Activated T-helper 17 cell treated with anti-CD3 and anti-CD28 coated beads, Interleukin-2, amount 50 U/mL, for 72 hours (primary cell): ENCODE data around the gene RALGDS. TPM values are rescaled to one million over a fixed set of nuclear protein-coding genes. Genes with fewer than 3 reads are reported as not detected.
"Not testable (repeated sequence)": the region's sequence is repeated elsewhere in the genome, so short reads cannot be mapped to it uniquely, and the experiment has no call there.

Experiments
- ATAC-seq: fragments of 150-1000 bp; cut with Tn5 transposase; replicated peaks from 2 replicates; pipeline ENCODE4 v1.10.0; 2021; ENCODE audit warnings: mild to moderate bottlenecking, moderate library complexity
- H3K27ac Mint-ChIP-seq: one replicate; pipeline ENCODE4 v1.8.0; 2022; ENCODE audit warnings: mixed read lengths
- H3K27me3 Mint-ChIP-seq: one replicate; pipeline ENCODE4 v1.8.0; 2022; ENCODE audit warnings: mixed read lengths
- H3K36me3 Mint-ChIP-seq: one replicate; pipeline ENCODE4 v1.8.0; 2022; ENCODE audit warnings: low read depth, mild to moderate bottlenecking, mixed read lengths
- H3K4me1 Mint-ChIP-seq: one replicate; pipeline ENCODE4 v1.8.0; 2022; ENCODE audit warnings: mixed read lengths
- H3K4me3 Mint-ChIP-seq: one replicate; pipeline ENCODE4 v1.8.0; 2022; ENCODE audit warnings: mild to moderate bottlenecking, mixed read lengths
- H3K9me3 Mint-ChIP-seq: one replicate; pipeline ENCODE4 v1.8.0; 2022; ENCODE audit warnings: mixed read lengths
- total RNA-seq, 2 donors: library from RNA; stranded (reverse); gene quantifications; one replicate each; pipeline ENCODE4 v1.2.3, GENCODE V29; 2022

RALGDS gene
- total RNA-seq, result 100 to 1,000 TPM; 101 to 156 TPM

GRCh38 chr9:133121198-133121914 is at the start of gene RALGDS:
TSS of gene RALGDS (minus strand) at chr9:133121240. CDS start at chr9:133121154, 86 bp downstream.
- ATAC-seq, result peak; percentile 84
- H3K36me3 Mint-ChIP-seq, result peaks cover 55% of the 10 kb centered on the region
- H3K27ac Mint-ChIP-seq, result peak within 1 kb of the TSS; percentile 91
- H3K4me3 Mint-ChIP-seq, result peak within 1 kb of the TSS; percentile 85
- peaks cover 30% of the 10 kb centered on the region for H3K4me1 Mint-ChIP-seq
- H3K9me3 Mint-ChIP-seq, result no peaks in the 10 kb centered on the region
- H3K27me3 Mint-ChIP-seq, result no peaks in the 10 kb centered on the region

- Mint-ChIP-seq H3K27me3 (no peaks in the 10 kb centered on the region), H3K4me1 (no peaks in the 10 kb centered on the region), H3K27ac (no peak overlapping the region), H3K36me3 (no peaks in the 10 kb centered on the region), H3K9me3 (no peaks in the 10 kb centered on the region), H3K4me3 (no peak overlapping the region)
- no peak for ATAC-seq
Measured at GRCh38 chr9:133170716-133171115, 49.7 kb upstream of the RALGDS start.

DNA sequence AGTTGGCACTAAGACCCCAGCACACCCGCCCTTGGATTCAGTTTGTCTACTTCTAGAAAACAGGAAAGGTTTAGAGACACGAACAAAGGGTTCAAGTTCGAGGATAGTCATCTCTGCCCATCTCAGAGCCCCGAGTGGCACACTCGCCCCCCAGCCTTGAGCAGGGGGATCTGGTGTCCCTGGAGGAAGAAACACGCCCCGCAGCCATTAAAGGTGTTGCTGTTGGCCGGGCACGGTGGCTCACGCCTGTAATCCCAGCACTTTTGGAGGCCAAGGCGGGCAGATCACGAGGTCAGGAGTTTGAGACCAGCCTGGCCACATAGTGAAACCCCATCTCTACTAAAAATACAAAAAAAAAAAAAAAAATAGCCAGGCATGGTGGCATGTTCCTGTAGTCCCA is 48.6 kb upstream of the RALGDS start:
- not testable (repeated sequence) for ATAC-seq, H3K36me3 Mint-ChIP-seq, H3K4me1 Mint-ChIP-seq

GRCh38 chr9:133169102-133169501 is 48.1 kb upstream of the RALGDS start:
- Mint-ChIP-seq H3K4me3 (no peak overlapping the region), H3K27me3 (no peaks in the 10 kb centered on the region), H3K4me1 (no peaks in the 10 kb centered on the region), H3K9me3 (no peaks in the 10 kb centered on the region), H3K36me3 (no peaks in the 10 kb centered on the region), H3K27ac (no peak overlapping the region)
- no peak for ATAC-seq

More for the DNA sequence above, 48.6 kb upstream of the RALGDS start:
- H3K27me3 Mint-ChIP-seq, H3K27ac Mint-ChIP-seq, H3K4me3 Mint-ChIP-seq, H3K9me3 Mint-ChIP-seq: not testable (repeated sequence)

GRCh38 chr9:133168432-133168831 is 47.4 kb upstream of the RALGDS start:
- H3K4me3 Mint-ChIP-seq, result no peak overlapping the region
- H3K27ac Mint-ChIP-seq, result no peak overlapping the region
- no peaks in the 10 kb centered on the region for H3K27me3 Mint-ChIP-seq
- no peak for ATAC-seq
- no peaks in the 10 kb centered on the region for H3K36me3 Mint-ChIP-seq
- H3K4me1 Mint-ChIP-seq, result no peaks in the 10 kb centered on the region
- H3K9me3 Mint-ChIP-seq, result no peaks in the 10 kb centered on the region

DNA sequence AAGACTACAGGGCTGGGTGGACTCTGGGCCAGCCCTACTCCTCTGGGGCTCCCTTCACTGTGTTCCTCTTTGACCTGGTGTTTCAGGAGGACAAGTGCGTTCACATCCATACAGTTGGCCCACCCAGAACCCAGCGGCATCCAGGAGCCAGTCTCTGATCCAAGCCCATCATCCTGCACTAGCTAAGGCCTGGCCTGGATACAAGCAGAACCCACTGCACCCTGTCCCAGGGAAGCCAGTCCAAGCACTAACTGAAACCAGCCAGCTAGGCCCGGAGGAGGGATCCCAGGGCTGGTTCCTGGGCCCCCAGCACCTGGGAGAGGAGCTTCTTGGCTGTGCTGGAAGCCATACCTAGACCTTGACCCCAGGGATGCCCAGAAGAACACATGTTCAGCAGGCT is 46.7 kb upstream of the RALGDS start:
- Mint-ChIP-seq H3K27ac (no peak overlapping the region), H3K27me3 (no peaks in the 10 kb centered on the region), H3K36me3 (no peaks in the 10 kb centered on the region), H3K4me3 (no peak overlapping the region), H3K9me3 (no peaks in the 10 kb centered on the region), H3K4me1 (no peaks in the 10 kb centered on the region)
- no peak for ATAC-seq

DNA sequence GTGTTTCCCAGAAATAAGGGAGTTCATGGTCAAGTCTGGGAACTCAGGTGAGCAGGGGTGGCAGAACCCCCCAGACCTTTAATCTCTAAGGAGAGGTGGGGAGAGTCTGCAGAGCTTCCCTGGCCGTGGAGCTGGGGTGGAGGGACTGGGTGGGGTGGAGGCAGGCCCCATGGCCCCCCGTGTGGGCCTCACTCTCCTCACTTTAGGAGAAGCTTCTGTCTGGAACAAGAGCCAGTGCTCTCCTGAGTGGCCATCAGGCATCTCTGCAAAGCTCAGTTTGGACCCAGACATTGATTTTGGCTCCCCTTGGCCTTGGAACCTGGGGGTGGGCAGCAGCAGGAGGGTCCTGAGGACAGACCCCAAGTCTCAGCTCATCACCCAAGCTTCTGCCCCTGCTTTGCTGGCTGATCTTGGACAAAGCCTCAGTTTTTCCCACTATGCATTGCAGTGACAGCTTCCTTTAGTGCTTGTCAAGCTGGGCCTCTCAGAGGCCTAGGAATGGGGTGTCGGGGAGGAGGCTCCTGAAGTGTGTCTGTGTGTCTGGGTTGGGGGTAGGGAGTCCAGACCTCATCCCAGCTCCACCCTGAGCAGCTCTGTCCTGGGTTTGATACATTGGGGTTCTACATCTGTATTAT is 46.2 kb upstream of the RALGDS start:
- no peak overlapping the region for H3K27ac Mint-ChIP-seq
- no peaks in the 10 kb centered on the region for H3K9me3 Mint-ChIP-seq
- no peaks in the 10 kb centered on the region for H3K4me1 Mint-ChIP-seq
- H3K36me3 Mint-ChIP-seq, result no peaks in the 10 kb centered on the region
- H3K27me3 Mint-ChIP-seq, result no peaks in the 10 kb centered on the region
- no peak overlapping the region for H3K4me3 Mint-ChIP-seq
- no peak for ATAC-seq

GRCh38 chr9:133166392-133166791 is 45.4 kb upstream of the RALGDS start:
- Mint-ChIP-seq H3K4me3 (no peak overlapping the region), H3K9me3 (no peaks in the 10 kb centered on the region), H3K36me3 (no peaks in the 10 kb centered on the region), H3K27me3 (no peaks in the 10 kb centered on the region), H3K27ac (no peak overlapping the region), H3K4me1 (peaks cover 4% of the 10 kb centered on the region)
- ATAC-seq, result no peak

DNA sequence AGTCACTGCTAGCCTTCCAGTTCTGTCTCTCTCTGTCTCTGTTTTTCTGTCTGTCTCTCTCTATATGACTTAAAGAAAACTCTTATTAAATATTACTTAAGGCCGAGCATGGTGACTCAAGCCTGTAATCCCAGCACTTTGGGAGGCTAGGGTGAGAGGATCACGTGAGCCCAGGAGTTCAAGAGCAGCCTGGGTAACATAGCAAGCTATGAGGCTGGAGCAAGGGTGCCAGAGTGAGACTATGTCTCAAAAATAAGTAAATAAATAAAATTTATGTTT is 44.4 kb upstream of the RALGDS start:
- no peak overlapping the region for H3K27ac Mint-ChIP-seq
- H3K27me3 Mint-ChIP-seq, result no peaks in the 10 kb centered on the region
- H3K4me1 Mint-ChIP-seq, result peaks cover 4% of the 10 kb centered on the region
- no peaks in the 10 kb centered on the region for H3K36me3 Mint-ChIP-seq
- no peak overlapping the region for H3K4me3 Mint-ChIP-seq
- no peaks in the 10 kb centered on the region for H3K9me3 Mint-ChIP-seq
- no peak for ATAC-seq

- ATAC-seq, result no peak
- no peaks in the 10 kb centered on the region for H3K27me3 Mint-ChIP-seq
Measured at GRCh38 chr9:133164191-133164590, 43.2 kb upstream of the RALGDS start.

DNA sequence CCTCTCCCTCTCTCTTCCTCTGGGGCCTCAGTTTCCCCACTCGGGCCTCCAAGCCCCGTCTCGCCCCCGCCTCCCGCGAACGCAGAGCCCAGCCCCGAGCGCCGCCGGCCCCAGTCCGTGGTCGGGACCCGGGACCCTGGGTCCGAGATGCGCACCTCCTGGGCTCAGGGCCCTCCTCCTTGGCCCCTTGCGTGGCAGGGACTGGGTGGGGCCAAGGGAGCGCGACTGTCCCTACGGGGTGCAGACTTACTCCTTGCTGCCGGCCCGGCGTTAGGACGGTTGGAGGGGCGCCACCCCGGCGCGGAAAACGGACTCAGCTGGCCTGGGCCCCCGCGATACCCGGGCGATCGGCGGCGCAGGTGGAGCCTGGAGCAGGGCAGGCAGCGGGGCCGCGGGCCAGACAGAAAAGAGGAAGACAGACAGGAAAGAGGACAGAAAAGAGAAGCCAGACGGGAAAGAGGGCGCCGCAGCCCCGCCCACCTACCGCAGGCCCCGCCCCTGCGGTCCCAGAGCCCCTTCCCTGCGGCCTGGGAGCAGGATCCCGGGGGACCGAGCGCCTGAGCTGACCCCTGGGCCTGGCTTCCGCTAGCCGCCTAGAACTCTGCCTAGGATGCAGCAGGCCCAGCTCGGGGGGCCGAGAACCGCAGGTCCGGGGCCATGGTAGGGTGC is 42.6 kb upstream of the RALGDS start, which contains the start of gene GBGT1:
Gene GBGT1, minus strand, starts transcription at position 411 of the 669 bp plus-strand sequence. CDS start 1,502 bp downstream, outside the sequence.
- Mint-ChIP-seq H3K4me1 (peaks cover 9% of the 10 kb centered on the region), H3K4me3 (peak within 1 kb of the TSS; percentile 60), H3K27ac (no peak within 1 kb of the TSS), H3K36me3 (no peaks in the 10 kb centered on the region), H3K9me3 (no peaks in the 10 kb centered on the region), H3K27me3 (no peaks in the 10 kb centered on the region)
- peak; percentile 78 for ATAC-seq

More at GRCh38 chr9:133164191-133164590, 43.2 kb upstream of the RALGDS start:
- peak overlapping the region; percentile 60 for H3K4me3 Mint-ChIP-seq
- H3K36me3 Mint-ChIP-seq, result no peaks in the 10 kb centered on the region
- no peaks in the 10 kb centered on the region for H3K9me3 Mint-ChIP-seq
- H3K27ac Mint-ChIP-seq, result no peak overlapping the region
- H3K4me1 Mint-ChIP-seq, result peaks cover 9% of the 10 kb centered on the region

GRCh38 chr9:133162861-133163503 is 41.9 kb upstream of the RALGDS start:
- peaks cover 9% of the 10 kb centered on the region for H3K4me1 Mint-ChIP-seq
- no peaks in the 10 kb centered on the region for H3K27me3 Mint-ChIP-seq
- H3K36me3 Mint-ChIP-seq, result no peaks in the 10 kb centered on the region
- ATAC-seq, result no peak
- no peak overlapping the region for H3K27ac Mint-ChIP-seq
- no peaks in the 10 kb centered on the region for H3K9me3 Mint-ChIP-seq
- peak overlapping the region; percentile 60 for H3K4me3 Mint-ChIP-seq

- no peaks in the 10 kb centered on the region for H3K27me3 Mint-ChIP-seq
- peak overlapping the region; percentile 3 for H3K4me3 Mint-ChIP-seq
- no peaks in the 10 kb centered on the region for H3K36me3 Mint-ChIP-seq
- H3K9me3 Mint-ChIP-seq, result no peaks in the 10 kb centered on the region
- peaks cover 9% of the 10 kb centered on the region for H3K4me1 Mint-ChIP-seq
- no peak overlapping the region for H3K27ac Mint-ChIP-seq
- no peak for ATAC-seq
Measured at GRCh38 chr9:133161547-133161950, 40.5 kb upstream of the RALGDS start.

GRCh38 chr9:133160742-133161546 is 39.9 kb upstream of the RALGDS start:
- no peaks in the 10 kb centered on the region for H3K9me3 Mint-ChIP-seq
- no peak overlapping the region for H3K4me3 Mint-ChIP-seq
- no peaks in the 10 kb centered on the region for H3K36me3 Mint-ChIP-seq
- peak; percentile 71 for ATAC-seq
- peaks cover 9% of the 10 kb centered on the region for H3K4me1 Mint-ChIP-seq
- H3K27ac Mint-ChIP-seq, result no peak overlapping the region
- H3K27me3 Mint-ChIP-seq, result no peaks in the 10 kb centered on the region
